IPS-18a (cell line): Measurements from ENCODE around the gene ACTG1.

Experiments
- H3K27ac ChIP-seq: one replicate; pipeline ENCODE4 v1.5.1; 2013; ENCODE audit warnings: low read length
- H3K27me3 ChIP-seq: one replicate; pipeline ENCODE4 v1.6.1; 2013; ENCODE audit warnings: mild to moderate bottlenecking, low read length; ENCODE audit not compliant: control insufficient read depth, insufficient read depth
- H3K36me3 ChIP-seq: one replicate; pipeline ENCODE4 v1.6.1; 2013; ENCODE audit warnings: low read depth, low read length; ENCODE audit not compliant: control insufficient read depth
- H3K4me1 ChIP-seq: one replicate; pipeline ENCODE4 v1.6.1; 2013; ENCODE audit warnings: low read depth, low read length; ENCODE audit not compliant: control insufficient read depth
- H3K4me3 ChIP-seq: one replicate; pipeline ENCODE4 v1.5.1; 2013; ENCODE audit warnings: low read length
- H3K9ac ChIP-seq: one replicate; pipeline ENCODE4 v1.6.1; 2013; ENCODE audit warnings: mild to moderate bottlenecking, low read length, moderate library complexity
- H3K9me3 ChIP-seq: one replicate; pipeline ENCODE4 v1.6.1; 2013; ENCODE audit warnings: low read depth, low read length; ENCODE audit not compliant: control insufficient read depth

Gene ACTG1

DNA sequence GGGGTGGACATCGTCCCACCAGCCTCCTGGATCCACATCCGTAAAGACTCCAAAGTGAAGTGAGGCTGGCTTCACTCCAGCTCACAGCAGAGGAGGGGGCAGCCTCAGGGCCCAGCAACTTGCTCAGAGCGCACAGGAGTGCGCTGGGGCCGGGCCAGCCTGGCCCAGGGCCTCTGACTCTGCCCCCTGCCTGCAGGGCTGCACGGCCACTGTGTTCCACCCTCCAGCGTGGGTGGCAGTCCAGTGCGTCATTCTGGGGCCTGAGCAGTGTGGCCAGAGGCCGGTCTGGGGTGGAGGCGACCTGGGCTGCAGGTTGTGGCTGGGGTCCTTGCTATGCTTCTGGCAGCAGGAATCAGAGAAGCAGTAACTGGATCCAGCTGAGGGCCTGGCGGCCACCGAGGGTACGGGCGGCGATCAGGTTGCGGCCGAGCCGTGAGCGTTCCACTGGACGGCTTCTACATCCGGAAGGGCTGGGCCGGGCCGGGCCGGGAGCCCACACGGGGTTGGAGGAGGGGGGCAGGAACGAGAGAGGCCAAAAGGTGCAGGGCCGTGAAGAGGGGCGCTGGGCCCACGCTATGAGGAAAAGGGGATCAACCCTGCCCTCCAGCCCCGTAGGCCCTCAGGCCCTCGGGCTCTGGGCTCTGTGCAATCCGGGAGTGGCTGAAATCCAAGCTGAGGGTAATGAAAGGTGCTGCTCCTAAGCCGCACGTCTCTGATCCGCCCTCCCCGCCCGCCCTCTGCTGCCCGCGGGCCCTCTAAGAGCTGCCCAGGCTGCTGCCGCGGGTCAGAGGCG, 15.2 kb upstream of the ACTG1 start, which contains the start of gene FSCN2:
FSCN2 (plus strand) TSS at position 787 of the 793 bp plus-strand sequence. CDS start 155 bp downstream, outside the sequence.
- Histone ChIP-seq H3K27me3 (peaks cover 19% of the 10 kb centered on the region), H3K9me3 (no peaks in the 10 kb centered on the region), H3K9ac (no peak within 1 kb of the TSS), H3K27ac (no peak within 1 kb of the TSS), H3K36me3 (no peaks in the 10 kb centered on the region), H3K4me1 (no peaks in the 10 kb centered on the region), H3K4me3 (no peak within 1 kb of the TSS)

DNA sequence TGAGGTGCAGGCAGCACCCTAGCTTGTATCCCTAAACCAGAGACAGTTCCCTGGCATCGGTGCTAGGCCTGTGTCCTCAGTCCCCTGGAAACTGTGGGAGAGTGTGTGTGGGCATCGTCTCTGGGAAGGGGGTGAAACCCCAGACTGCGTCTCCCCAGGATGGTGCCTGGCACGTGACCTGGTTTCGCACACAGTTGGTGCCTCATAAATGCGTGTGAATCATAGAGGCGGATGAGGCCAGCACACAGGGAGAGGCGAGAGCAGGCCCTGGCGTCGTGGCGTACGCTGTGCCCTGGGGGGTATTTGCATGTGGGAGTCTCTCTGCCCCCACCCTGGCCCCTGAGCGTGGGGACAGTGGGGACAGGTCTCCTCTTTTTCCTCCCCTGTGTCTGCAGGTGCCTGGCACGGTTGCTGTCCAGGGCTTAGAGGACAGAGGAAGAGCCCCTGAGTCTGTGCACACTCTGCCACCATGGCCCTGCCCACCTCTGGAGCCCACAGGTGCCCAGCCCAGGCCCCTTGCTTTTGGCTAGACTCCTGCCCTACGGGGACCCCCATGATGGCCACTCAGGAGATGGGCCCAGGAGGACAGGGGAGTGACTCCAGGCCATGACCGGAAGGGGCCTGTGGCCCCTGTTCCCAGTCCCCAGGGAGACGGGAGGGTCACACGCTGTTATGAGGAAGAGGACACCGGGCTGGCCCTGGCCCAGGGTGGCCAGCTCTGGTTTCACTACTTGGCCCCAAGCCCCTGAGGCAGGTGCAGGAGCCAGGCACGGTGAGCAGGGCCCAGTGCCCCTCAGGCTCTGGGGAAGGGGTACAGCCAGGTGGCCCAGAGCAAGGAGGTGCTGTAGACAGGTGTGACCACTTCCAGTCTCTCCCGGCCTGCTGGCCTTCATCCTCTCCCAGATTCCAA, 14.3 kb upstream of the ACTG1 start:
- Histone ChIP-seq H3K27ac (no peak overlapping the region), H3K4me3 (no peak overlapping the region), H3K27me3 (peaks cover 28% of the 10 kb centered on the region), H3K9me3 (no peaks in the 10 kb centered on the region), H3K9ac (no peak overlapping the region), H3K36me3 (no peaks in the 10 kb centered on the region), H3K4me1 (no peaks in the 10 kb centered on the region)

- Histone ChIP-seq H3K36me3 (no peaks in the 10 kb centered on the region), H3K4me3 (no peak overlapping the region), H3K4me1 (peaks cover 1% of the 10 kb centered on the region), H3K9me3 (no peaks in the 10 kb centered on the region), H3K27ac (no peak overlapping the region), H3K9ac (no peak overlapping the region), H3K27me3 (peaks cover 38% of the 10 kb centered on the region)
Measured at GRCh38 chr17:81524865-81525159, 12.2 kb upstream of the ACTG1 start.

DNA sequence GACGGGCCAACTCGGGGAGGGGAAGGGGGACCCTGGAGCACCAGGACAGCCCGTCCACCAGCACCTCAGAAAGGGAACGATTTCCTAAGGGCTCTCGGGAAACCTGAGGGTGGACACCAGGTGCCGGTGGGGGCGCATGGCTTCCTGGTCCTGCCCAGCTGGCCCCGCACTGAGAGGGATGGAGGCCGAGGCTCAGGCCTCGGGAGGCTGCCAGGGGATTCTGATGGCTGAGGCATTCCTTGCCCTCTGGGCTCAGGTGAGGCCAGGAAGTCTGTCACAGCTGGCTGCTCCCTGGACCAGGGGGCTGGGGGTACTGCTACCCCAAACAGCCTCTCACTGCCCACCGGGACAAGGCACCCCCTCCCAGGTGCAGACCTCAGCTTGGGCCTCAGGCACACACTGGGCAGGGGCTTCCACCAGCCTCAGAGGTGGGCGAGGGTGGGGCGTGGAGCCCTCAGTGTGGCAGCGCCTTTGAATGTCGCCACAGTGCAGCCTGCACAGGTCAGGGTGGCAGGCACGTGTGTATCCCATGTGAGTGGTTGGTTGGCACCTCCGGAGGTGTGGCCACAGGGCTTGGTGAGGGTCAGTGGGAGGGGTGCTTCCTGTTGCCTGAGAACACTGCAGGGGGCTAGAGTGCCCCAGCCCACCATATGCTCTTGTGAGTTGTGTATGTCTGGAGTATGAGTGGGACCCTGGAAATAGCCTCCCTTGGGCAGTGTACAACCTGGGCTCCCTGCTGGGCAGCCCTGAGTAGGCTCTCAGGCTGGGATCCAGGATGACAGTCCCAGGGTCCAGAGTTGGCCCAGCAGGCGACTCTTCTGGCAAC, 11.7 kb upstream of the ACTG1 start:
- H3K9ac ChIP-seq: no peak overlapping the region
- H3K4me1 ChIP-seq: peaks cover 4% of the 10 kb centered on the region
- no peaks in the 10 kb centered on the region for H3K9me3 ChIP-seq
- no peak overlapping the region for H3K4me3 ChIP-seq
- peaks cover 44% of the 10 kb centered on the region for H3K27me3 ChIP-seq
- H3K36me3 ChIP-seq: no peaks in the 10 kb centered on the region
- H3K27ac ChIP-seq: no peak overlapping the region

DNA sequence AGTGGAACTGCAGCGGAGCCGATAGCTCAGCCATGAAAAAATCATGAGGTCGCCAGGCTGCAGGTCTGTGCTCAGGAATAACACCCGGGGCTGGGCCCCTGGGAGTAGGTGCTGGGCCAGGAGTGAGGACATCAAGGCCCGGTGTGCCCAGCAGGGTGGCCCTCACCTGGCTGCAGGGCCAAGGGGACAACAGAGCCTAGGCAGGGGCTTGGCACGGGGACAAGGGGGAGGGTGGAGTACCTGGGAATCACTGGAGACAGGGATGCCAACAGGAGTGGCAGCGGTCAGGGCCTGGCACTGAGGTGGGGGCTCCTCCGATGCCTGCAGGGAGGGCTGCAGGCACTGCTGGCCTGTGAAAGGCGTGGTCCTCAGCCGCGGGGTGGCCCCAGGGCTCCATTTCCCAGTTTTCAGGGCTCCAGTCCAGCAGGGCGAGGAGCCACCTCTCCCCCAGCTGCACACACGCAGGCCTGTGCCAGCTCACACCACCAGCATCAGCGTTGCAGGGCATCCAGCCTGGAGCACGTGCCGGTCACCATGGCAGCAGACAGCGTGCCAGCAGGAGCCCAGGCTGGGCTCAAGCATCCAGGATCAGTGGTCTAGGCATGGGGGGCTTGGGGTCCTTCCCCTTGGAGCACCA, 10.9 kb upstream of the ACTG1 start:
- Histone ChIP-seq H3K27me3 (peaks cover 51% of the 10 kb centered on the region), H3K4me1 (peaks cover 4% of the 10 kb centered on the region), H3K9me3 (no peaks in the 10 kb centered on the region), H3K4me3 (peak overlapping the region; percentile 14), H3K9ac (no peak overlapping the region), H3K27ac (no peak overlapping the region), H3K36me3 (no peaks in the 10 kb centered on the region)

DNA sequence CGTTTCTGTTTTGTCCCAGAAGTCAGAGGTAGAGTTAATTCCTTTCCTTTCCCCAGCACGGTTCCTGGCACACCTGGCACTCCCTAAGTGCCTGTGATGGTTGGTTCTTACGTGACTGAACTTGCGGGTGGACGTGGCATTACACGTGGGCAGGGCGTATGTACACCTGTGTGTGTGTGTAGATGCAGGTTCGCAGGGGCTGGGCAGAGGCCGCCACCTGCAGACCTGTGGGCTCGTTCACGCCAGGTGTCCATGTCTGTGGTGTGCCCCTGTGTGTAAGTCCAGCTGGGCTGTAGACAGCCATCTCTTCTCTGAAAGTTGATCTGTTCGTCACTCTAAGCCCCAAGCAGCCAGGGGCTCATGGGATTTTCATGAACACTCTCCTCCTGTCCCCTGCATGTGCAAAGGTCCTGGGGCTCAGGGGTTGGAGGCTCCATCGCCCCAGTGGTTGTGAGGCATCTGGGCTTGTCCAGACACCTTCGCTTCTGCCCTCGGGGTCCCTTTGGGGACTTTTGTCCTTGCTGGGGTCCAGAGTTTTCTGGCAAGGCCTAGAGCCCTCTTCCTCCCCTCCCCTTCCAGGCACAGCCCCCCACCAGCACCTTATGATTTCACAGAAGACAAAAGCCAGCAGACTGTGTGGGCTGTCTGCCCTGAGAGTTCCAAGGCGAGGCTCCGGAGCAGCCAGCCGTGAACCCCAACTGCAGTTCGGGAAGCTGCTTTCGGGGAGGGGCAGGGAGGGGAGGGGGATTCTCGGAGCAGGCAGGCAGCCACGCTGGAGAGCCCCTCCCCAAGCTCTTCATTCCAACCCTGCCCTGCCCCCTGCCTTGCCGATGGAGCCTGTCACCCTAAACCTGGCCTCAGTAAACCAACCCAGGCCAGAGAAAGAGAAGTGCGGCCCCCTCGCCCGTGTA, 10.1 kb upstream of the ACTG1 start:
- Histone ChIP-seq H3K27me3 (peaks cover 59% of the 10 kb centered on the region), H3K4me3 (peak overlapping the region; percentile 14), H3K36me3 (no peaks in the 10 kb centered on the region), H3K9me3 (no peaks in the 10 kb centered on the region), H3K4me1 (peaks cover 4% of the 10 kb centered on the region), H3K9ac (no peak overlapping the region), H3K27ac (no peak overlapping the region)

- H3K9ac ChIP-seq: no peak overlapping the region
- H3K9me3 ChIP-seq: no peaks in the 10 kb centered on the region
Measured at GRCh38 chr17:81520021-81520901, 7.7 kb upstream of the ACTG1 start.

GRCh38 chr17:81519284-81520020, 6.9 kb upstream of the ACTG1 start:
- peaks cover 4% of the 10 kb centered on the region for H3K4me1 ChIP-seq
- no peak overlapping the region for H3K9ac ChIP-seq
- peaks cover 65% of the 10 kb centered on the region for H3K27me3 ChIP-seq
- peak overlapping the region; percentile 52 for H3K4me3 ChIP-seq
- no peak overlapping the region for H3K27ac ChIP-seq
- H3K36me3 ChIP-seq: no peaks in the 10 kb centered on the region
- no peaks in the 10 kb centered on the region for H3K9me3 ChIP-seq

More at GRCh38 chr17:81520021-81520901, 7.7 kb upstream of the ACTG1 start:
- peaks cover 4% of the 10 kb centered on the region for H3K4me1 ChIP-seq
- peak overlapping the region; percentile 52 for H3K4me3 ChIP-seq
- peaks cover 65% of the 10 kb centered on the region for H3K27me3 ChIP-seq
- no peaks in the 10 kb centered on the region for H3K36me3 ChIP-seq
- no peak overlapping the region for H3K27ac ChIP-seq

DNA sequence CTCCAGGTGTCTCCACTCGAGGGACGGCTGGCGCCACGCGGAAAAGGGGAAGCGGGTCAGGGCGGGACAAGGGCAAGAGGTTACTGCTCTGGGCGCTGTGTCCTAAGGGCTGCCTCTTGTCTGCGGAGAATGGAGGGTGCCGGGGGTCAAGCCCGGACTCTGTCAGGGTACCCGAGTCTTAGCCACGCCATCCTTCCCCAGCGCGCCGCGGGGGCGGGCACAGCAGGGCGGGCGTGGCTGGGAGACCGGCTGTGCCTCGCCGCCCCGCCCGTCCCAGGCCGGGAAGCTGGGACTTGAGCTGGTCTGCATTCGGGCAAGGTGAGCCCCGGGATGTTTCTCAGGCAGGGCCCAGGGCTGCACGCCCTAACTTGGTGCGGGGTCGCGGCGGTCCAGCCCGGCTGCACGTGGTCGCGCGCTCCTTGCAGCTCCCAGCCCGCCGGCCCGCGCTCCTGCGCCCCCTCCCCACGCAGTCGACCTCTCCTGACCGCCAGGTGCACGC, 6.2 kb upstream of the ACTG1 start:
- Histone ChIP-seq H3K27ac (no peak overlapping the region), H3K9ac (no peak overlapping the region), H3K4me1 (peaks cover 4% of the 10 kb centered on the region)

More for the DNA sequence above, 6.2 kb upstream of the ACTG1 start:
- no peaks in the 10 kb centered on the region for H3K36me3 ChIP-seq
- H3K4me3 ChIP-seq: peak overlapping the region; percentile 52
- H3K9me3 ChIP-seq: no peaks in the 10 kb centered on the region
- H3K27me3 ChIP-seq: peaks cover 65% of the 10 kb centered on the region
